ENCODE data around the gene FAM187B.
"Not testable (repeated sequence)": the region's sequence is repeated elsewhere in the genome, so short reads cannot be mapped to it uniquely, and the experiment has no call there.

Gene FAM187B

DNA sequence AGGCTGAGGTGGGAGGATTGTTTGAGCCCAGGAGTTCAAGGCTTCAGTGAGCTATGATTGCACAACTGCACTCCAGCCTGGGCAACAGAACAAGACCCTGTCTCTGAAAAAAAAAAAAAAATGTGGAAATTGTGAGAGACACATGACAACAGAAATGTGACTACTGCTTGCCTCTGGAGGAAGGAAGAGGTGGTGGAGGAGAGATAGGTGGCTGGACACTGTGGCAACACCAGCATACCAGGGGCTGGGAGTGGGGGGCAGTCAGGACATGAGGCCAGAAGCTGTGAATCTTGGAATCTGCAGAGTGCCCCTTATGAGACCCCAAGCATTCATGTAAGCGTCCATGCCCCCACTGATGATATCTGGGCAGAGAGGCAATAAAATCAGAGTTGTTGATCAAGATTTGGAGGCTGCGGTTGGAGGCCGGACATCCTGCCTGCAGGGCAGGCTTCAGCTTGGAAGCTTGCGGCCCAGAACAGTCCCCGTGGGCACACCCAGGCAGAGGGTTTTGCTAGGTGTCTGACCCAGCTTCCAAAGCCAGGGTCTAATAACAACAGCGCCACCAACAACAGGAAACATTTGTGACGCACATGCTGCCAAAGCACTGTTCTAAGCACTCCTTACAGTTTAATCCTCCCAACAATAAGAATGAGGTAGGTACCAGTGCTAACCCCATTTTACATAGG, 16.9 kb downstream of the FAM187B start:
- DNase-seq, result no peak

GRCh38 chr19:35209646-35210045, 18.9 kb downstream of the FAM187B start:
- DNase-seq, result no peak

GRCh38 chr19:35208121-35208520, 20.4 kb downstream of the FAM187B start:
- no peak for DNase-seq

GRCh38 chr19:35207391-35207871, 21.1 kb downstream of the FAM187B start:
- DNase-seq, result no peak

GRCh38 chr19:35206855-35207254, 21.7 kb downstream of the FAM187B start:
- no peak for DNase-seq

GRCh38 chr19:35206379-35206778, 22.2 kb downstream of the FAM187B start:
- no peak for DNase-seq

DNA sequence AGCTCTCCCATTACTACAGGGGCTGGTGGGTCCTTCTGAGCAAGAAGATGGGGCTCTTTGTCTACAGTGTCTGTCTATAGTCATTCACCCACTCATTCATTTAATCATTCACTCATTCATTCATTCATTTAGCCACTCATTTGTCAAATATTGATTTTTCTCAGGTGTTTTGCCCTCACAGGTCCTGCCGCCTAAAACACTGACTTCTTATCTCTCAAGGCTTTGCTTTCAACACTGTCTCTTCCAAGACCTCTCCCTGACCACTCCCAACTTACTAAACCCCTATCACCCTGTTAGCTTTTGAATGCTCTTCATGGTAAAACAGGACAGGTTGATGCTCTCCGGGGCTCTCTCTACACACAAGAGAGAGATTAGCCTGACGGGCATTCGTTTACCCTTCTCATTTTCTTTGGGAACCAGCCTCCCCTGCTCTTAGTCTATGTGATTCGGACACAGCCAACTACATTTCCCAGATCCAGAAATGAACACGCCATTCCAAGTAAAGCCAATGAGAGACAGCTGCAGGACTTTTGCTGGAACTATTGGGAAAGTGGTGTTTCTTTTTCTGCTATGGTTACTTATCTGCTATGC, 22.7 kb downstream of the FAM187B start:
- DNase-seq, result no peak

DNA sequence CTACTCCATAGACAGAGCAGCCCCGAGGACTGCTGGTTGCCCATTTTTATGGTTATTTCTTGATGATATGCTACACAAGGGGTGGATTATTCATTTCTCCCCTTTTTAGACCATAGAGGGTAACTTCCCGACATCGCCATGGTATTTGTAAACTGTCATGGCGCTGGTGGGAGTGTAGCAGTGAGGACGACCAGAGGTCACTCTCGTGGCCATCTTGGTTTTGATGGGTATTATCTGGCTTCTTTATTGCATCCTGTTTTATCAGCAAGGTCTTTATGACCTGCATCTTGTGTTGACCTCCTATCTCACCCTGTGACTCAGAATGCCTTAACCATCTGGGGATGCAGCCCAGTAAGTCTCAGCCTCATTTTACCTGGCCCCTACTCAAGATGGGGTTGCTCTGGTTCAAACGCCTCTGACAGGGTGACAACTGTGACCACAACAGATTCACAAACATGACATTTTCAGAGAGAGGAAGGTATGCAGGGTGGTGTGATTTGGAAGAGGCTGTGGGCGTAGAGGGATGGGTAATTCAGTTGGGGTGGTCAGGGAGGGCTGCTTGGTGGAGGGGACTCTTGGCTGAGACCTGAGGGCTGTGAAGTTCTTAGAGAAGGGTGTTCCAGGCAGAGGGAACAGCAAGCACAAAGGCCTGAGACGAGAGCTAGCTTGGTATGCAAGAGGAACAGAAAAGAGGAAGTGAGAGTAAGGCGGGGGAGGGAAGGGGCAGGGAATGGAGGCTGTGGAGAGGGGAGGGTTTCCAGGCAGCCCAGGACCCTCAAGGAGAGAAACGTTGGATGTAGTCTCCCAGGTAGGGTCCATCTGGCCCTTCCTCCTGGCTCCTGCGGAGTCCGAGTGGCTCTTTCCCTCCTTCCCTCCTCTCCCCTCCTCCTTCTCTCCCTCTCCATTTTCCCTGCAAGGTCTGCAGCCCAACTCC, 23.5 kb downstream of the FAM187B start:
- DNase-seq, result no peak

DNA sequence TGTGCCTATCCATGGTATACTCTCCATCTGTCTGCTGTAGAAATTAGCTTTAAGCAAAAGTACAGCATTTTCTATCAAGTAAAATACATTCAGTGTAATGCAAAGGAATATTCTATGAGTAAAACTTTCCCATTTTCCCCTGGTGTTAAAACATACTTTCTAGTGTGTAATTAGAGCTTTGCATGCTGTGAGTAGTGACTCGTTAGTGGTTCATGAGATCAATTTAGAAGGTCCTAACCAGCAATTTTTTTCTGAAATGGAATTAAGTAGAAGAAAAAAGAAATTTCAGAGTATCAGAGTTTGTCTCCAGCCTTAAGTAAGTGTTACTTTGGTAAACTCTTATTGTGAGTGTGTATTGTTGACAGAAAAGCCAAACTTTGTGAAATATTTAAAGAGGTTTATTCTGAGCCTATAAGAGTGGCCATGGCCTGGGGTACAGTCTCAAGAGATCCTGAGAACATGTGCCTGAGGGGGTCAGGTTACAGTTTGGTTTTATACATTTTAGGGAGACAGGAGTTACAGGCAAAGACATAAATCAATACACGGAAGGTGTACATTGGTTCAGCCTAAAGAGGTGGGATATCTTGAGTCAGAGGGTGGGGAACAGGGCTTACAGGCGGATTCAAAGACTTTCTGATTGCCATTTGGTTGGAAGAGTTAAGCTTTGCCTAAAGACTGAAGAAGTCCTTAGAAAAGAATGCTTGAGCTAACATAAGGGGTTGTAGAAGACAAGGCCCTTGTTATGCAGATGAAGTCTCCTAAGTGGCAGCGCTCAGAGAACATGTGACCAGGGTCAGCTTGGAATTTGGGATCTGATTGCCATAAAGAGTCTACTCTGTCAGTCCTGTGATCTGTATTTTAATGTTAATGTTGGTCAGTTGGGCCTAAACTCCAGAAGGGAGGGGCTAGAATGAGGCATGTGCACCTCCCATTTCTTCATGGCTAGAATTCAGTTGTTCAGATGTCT, 25.5 kb downstream of the FAM187B start:
- DNase-seq, result no peak

DNA sequence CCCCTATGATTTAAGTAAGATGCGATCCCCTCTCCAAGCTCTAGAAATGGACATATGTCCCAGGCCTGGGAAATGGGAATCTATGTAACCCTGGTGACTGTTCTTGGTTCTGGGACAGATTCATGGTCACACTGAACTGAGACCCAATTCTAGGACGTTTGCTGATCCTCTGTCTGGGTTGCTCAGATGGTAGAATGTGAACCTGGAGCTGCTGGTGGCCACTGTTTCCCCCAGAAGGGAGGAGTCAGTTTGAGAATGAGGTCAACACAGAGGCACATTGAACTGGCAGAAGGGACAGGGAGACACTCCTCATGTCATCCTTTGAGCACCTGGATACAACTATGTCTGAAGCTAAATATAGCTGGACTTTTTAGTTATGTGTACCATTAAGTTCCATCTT, 29.1 kb downstream of the FAM187B start:
- no peak for DNase-seq

DNA sequence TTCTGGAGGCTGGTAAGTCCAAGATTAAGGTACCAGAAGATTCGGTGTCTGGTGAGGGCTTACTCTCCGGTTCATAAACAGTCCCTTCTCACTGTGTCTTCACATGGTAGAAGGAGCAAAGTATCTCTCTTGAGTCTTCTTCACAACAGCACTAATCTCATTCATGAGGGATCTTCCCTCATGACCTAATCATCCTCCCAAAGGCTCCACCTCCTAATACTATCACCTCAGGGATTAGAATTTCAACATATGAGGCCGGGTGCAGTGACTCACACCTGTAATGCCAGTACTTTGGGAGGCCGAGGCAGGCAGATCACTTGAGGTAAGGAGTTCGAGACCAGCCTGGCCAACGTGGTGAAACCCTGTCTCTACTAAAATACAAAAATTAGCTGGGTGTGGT, 31.7 kb downstream of the FAM187B start:
- not testable (repeated sequence) for DNase-seq

GRCh38 chr19:35195830-35196229, 32.7 kb downstream of the FAM187B start:
- DNase-seq, result no peak

DNA sequence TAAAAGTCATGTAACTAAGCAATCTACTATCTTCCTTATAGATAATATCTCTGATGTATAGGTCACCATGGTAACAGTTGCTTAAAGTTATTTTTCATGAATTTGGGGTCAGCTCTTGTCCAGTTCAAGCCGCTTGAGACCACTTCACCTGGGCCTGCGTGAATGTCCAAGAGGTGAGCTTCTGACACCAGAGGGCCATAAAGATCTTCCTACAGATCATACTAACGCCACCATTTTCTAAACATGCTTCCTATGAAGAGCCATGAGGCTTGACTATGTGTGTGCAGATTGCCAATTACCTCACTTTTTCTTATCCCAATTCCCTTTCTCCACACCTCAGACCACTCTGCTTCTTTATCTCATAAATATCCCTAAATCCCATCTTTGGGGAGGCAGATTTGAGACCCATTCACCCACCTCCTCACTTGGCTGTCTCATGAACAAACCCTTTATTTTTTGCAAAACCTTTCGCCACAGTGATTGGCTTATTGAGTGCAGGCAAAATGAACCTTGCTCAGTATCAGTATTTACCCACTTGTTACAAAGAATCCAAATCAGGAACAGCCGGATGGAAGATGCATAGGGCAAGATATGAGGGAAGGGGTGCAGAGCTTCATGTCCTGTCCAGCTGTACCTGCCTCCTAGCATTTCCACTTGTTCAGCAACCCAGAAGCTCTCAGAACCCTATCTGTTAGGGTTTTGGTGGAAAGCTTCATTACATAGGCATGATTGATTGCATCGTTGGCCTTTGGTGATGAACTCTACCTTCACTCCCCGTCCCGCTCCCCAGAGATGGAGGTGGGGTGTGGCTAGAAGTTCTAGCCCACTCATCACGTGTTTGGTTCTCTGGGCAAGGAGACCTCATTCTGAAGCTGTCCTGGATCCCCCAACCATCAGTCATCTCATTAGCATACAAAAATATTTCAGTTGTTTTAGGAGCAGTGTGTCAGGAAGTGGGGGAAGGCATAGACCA, 34.2 kb downstream of the FAM187B start:
- DNase-seq, result no peak

DNA sequence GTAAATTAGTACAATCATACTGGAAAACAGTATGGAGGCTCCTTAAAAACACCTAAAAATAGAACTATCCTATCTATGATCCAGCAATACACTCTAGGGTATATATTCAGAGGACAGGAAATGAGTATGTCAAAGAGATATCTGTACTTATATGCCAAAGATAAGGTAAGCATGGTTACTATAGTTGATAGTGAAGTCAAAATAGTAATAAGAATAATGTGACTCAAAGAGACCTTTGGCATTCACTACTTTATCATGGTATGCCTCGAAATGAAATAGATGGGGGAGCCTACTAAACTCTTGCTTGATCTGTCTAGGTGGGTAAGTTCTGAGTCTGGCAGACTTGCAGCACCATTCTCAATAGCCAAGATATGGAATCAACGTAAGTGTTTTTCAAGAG, 43.7 kb downstream of the FAM187B start:
- DNase-seq, result no peak

DNA sequence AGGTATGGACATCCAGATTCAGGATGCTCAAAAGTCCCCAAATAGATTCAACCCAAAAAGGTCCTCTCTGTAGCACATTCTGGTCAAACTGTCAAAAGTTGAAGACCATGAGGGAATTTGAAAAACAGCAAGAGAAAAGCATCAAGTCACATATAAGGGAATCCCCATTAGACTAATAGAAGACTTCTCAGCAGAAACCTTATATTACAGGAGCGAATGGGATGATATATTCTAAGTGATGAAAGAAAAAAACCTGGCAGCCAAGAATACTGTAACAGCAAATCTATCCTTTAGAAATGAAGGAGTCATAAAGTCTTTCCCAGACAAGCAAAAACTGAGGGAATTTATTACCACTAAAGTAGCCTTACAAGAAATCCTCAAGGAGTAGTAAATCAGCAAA, 44.3 kb downstream of the FAM187B start:
- no peak for DNase-seq

DNA sequence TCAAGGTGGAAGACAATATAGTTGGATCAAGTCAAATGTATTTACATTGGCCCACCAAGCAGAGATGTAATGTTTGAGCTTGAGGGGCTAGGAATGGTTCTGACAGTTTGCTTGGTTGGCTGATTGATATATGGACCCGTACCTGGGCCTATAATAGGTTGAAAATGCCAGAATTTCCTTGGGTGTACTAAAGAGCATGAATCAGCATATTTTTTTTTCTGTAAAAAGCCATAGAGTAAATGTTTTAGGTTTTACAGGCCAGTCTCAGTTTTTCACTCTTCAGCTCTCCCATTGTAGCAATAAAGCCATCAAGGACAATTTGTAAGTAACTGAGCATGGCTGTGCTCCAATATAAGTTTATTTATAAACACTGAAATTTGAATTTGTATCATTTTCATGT, 47.2 kb downstream of the FAM187B start:
- DNase-seq, result no peak

- DNase-seq, result no peak
Measured at GRCh38 chr19:35179830-35180229, 48.7 kb downstream of the FAM187B start.

- DNase-seq, result no peak
Measured at GRCh38 chr19:35178701-35179100, 49.8 kb downstream of the FAM187B start.

DNA sequence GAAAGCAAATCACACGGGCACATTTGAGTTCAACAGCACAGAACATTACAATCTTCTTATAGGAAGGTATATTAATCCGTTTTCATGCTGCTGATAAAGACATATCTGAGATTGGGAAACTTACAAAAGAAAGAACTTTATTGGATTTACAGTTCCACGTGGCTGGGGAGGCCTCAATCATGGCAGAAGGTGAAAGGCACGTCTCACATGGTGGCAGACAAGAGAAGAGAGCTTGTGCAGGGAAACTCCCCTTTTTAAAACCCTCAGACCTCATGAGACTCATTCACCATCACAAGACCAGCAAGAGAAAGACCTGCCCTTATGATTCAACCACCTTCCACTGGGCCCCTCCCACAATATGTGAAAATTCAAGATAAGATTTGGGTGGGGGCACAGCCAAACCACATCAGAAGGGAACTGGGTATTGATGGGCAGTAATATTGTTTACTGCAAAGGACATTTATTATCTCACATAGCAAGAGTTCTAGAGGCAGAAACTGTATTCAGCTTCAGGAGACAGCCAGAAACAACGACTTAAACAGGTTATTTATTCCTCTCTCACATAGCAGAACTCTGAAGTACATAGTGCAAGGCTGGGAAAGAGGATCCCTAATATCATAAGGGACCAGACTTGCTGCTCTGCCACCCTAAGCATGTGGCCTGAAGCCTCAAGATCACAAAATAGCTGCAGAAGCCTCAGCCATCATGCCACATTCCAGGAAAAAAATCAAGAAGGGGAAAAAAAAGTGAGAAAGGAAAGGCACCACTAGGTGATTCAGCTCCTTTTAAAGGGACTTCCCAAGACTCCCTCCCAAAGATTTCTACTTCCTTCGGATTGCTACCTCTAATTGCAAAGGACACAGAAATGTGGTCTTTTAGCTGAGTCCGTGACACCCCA, 50.9 kb downstream of the FAM187B start:
- DNase-seq, result no peak

DNA sequence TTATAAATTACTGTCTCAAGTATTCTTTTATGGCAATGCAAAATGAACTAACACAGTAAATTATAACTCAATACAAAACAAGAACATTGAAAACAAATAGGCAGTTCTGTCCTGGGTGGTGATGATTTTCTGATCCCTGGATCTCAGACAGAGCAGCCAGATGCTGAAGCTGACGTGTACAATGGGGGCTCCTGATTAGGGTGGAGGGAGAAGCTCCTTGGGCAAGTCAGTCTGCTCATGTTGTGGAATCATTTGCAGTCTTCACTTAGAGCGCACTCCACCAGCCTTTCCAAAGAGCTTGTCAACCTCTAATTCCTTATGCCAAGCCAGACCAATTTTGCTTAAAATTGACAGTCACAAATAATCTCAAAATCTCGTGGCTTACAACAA, 52.4 kb downstream of the FAM187B start:
- no peak for DNase-seq

Data from DMS153 (cell line).